GM21528 (cell line): Measurements from ENCODE around the gene HJURP.
"Not testable (repeated sequence)": the region's sequence is repeated elsewhere in the genome, so short reads cannot be mapped to it uniquely, and the experiment has no call there.

Source experiments
- ATAC-seq: cut with Tn5 transposase; IDR thresholded peaks from one replicate; pipeline ENCODE4 v1.9.1; 2021; ENCODE audit warnings: mild to moderate bottlenecking, moderate library complexity; ENCODE audit not compliant: unreplicated experiment, low FRiP score

Gene HJURP

DNA sequence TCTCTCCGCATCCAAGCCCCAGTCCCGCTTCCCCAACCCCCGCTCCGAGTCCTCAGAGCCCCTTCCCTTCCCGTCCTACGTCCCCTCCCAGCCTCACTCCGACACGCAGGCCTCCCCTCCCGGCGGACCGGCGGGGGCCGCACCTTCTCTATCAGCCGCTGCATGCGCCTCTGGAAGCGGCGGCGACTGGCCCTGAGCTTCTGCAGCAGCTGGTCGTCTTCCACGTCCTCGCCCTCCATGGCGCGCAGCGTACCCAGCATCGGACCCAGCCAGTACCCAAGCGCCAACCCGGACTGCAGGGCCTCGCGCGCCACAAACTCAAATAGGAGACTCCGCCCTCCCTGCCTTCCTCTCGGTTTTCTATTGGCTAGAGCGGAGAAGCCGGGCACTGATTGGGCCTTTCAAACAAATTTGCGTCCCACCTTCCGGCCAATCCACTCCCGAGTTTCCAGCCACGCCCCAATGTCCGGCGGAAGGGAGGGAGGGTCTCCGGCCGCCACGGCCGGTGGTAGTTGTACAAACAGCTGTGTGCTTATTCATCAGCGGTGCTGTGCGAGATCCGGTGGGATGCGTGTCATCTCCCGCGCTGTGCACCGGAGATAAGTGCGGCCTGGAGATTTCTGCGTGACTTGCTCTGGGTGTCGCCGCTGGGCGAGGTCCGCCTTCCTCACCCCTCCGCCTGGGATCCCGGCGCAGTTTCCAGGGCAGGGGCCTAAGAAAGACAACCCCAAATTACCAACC is at the start of gene HJURP:
HJURP (minus strand) TSS at position 295 of the 741 bp plus-strand sequence; CDS start at position 260, 35 bp downstream.
- ATAC-seq: peak; percentile 96

DNA sequence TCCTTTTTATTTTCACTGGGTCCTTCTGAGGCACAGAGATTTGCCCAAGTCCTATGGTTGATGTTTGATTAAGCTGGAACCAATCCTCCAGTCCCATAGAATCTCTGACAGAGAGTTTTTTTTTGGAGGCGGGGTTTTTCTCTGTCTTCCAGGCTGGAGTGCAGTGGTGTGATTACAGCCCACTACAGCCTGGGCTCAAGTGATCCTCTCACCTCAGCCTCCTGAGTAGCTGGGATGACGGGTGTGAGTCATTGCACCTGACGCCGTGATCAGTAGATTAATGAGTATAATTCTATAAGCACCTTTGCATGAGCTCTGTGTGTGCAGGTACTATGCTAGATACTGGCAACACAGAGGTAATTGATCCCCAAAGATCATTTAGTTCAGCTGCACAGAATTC is 47.5 kb upstream of the HJURP start:
- ATAC-seq: no peak

DNA sequence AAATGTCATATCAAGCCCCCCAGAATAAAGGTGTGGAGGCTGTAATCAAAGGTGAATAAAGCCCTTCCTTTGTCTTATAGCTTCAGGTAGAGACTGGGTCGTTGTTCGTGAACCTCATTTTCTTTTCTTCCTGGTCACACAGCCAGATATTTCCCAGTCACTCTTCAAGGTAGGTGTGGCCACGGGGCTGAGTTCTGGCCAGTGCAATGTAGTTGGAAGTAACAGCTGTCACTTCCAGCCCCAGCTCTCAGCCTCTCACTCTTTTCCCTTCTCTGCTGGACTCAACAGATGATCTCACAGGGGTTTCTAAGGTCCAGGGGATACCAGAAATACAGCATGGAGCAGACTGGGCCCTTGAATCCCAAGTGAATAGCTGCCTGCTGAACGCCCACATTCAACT is 47.0 kb upstream of the HJURP start:
- no peak for ATAC-seq

DNA sequence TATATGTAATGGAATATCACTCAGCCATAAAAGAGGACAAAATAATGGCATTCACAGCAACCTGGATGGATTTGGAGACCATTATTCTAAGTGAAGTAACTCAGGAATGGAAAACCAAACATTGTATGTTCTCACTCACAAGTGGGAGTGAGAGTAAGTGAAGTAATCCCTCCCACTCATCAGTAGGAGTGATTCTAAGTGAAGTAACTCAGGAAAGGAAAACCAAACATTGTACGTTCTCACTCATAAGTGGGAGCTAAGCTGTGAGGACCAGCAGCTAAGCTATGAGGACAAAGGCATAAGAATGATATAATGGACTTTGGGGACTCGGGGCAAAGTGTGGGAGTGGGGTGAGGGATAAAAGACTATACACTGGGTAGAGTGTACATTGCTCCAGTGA is 41.9 kb upstream of the HJURP start:
- ATAC-seq: not testable (repeated sequence)

DNA sequence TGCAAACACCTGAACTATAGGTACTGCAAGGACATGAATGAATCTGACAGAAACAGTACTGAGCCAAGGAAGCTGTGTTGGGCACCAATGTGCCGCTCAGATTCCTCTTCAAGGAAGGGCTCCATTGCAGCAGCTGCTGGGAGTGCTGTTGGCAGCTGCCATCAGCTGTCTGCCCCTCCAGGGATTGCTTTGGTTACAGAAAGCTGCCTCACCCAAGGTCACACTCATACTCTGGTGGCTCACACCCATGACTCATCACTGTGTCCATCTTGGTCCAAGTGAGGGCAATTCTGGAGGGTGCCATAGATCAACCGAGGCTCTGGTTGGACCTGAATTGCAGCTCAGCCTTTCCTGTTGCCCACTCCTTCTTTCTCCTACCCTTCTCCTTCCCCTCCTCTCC is 38.5 kb upstream of the HJURP start:
- ATAC-seq: no peak

DNA sequence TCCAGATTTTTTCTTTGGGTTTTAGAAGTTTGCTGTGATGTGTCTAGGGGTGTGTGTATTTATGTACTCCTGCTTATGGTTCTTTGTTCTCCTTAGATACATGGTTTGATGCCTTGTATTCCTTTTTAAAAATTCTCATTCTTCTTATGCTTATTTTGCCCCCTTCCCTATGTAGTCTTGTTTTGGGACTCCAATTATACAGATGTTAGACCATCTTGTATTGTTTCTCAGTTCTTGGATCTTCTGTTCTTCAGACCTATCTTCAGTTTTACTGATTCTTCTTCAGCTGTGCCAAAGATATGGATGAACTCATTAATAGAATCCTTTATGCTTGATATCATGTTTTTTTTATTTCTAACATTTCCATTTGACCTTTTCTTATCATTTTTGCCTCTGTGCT is 28.0 kb upstream of the HJURP start:
- no peak for ATAC-seq

GRCh38 chr2:233872125-233872524 is 17.8 kb upstream of the HJURP start:
- not testable (repeated sequence) for ATAC-seq

GRCh38 chr2:233871432-233871831 is 17.1 kb upstream of the HJURP start:
- ATAC-seq: no peak

GRCh38 chr2:233867993-233868532 is 13.7 kb upstream of the HJURP start, which contains the start of gene MSL3B:
TSS of gene MSL3B (minus strand) at chr2:233868386.
- peak; percentile 70 for ATAC-seq

DNA sequence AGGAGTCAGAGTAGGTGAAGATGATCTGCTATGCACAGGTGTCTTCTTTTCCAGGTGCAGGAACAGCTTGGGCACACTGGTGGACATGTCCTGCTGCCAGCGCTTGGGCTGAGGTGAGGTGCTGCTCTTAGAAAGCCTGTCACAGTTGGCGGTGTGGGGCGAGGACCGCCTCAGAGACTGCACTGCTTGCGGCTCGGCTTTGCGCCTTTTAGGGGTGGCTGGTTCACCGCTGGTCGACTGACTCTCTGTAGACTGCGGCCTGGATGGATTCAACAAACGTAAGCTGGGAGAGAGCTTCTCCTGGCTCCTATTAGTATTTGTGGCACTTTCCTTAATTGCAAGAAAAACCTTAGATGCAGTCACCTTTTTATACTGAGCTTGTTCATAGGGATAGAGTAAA is 12.1 kb upstream of the HJURP start:
- no peak for ATAC-seq

DNA sequence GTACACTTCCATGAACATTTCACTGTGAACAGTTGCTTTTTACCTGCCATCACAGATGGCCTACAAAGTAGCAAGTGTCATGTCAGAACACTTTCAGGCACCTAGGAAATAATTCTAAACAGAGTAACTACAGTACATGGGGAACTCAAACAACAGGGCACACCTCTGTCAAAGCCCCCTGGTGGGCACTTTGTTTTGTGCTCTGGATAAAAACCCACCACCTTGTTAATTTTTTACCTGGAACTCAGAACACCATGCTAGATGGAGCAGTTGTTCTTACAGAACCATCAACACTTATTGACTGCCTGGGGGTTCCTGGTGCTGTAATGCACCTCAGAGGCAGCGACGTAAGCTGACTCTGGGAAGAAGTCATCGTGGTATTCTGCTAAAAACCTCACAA is 11.5 kb upstream of the HJURP start:
- no peak for ATAC-seq

DNA sequence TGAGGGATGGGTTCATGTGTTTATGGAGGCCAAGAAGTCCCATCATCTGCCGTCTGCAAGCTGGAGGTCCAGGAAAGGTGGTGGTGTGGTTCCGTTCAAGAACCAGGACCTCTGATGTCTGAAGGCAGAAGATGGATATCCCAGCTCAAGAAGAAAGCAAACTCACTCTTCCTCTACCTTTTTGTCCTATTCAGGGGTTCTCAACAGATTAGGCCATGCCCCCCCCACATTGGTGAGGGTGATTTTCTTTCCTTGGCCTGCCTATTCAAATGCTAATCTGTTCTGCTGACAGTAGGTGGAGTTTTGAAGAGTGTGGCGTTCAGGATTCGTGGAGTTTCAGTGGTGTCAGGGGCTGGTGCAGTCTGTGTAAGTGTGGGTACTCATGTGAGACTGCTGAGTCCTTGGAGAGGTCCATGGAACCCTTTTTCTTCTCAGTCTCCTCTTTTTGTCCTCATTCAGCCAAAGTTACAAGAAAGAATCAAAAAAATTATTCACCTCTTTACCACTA is 8.0 kb upstream of the HJURP start:
- no peak for ATAC-seq

DNA sequence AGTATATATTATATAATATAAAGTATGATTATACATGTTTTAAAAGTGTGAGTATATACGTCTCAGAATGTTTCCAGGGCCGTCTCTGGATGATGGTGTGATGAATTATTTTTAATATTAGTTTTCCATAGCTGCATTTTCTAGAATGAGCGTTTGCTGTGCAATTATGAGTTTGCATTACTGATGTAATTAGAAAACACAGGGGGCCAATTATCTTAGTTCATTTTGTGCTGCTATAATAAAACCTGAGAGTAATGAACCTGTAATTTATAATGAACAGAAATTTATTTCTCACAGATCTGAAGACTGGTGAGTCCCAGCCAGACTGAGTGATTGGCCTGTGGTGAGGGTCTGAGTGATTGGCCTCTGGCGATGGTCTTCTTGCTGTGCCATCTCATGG is 4.0 kb upstream of the HJURP start:
- no peak for ATAC-seq

- no peak for ATAC-seq
These were observed 3.3 kb upstream of the HJURP start for GRCh38 chr2:233857511-233858141.

DNA sequence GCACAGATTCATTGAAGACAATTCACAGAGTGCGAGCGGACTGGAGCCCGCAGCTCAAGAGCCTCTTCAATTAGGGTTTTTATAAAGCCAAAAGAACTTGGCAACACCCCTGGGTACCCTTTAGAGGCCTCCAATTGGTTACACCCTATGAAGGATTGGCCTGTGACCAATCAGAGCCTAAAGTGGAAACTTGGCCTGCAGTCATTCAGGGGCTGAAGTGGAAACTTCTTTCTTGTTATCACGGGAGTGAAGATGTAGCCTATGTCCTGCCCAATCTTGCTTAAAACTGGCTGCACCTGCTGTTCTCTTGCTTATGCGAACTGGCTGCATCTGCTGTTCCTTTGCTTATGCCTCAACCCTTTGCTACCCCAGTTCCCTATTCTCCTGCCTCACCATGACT is 1.8 kb upstream of the HJURP start:
- no peak for ATAC-seq

- ATAC-seq: no peak
These were observed 1.0 kb upstream of the HJURP start for GRCh38 chr2:233855345-233855744.

GRCh38 chr2:233853883-233854240 is 473 bp downstream of the HJURP start:
- ATAC-seq: no peak

GRCh38 chr2:233853353-233853752 is 982 bp downstream of the HJURP start:
- no peak for ATAC-seq

DNA sequence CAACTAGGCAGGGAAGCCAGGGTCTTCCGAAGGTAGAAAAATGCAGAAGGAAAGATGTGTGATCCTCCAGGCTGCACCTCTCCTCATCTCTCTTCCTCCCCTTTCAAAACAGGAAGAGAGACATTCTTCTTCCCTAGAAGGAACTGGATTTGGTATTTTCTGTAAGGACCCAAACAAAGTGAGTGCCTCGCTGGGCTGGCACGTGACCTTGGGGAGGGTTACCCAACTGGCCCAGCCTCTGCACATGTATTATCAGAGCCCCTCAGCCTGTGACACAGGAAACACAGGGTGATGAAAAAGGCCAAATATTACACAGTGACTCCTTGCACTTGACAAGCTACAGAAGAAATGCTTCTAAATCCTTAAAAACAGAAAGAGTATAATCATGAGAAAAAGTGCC is 2.3 kb downstream of the HJURP start:
- ATAC-seq: no peak

DNA sequence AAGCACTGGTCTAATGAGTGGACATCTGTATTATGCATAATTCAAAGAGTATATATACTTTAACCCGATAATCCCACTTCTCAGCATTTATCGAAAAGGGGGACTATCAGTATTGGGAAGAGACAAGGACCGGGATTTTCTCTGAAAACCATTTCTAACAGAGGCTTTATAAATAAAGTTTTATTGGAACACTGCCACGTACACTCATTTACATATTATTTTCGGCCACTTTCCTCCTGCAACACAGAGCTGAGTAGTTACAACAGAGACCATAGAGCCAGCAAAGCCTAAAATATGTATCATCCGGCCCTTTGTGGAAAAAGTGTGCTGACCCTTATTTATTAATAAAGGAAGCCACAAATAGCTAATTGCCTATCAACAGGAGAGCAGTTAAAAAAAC is 3.2 kb downstream of the HJURP start:
- ATAC-seq: no peak

DNA sequence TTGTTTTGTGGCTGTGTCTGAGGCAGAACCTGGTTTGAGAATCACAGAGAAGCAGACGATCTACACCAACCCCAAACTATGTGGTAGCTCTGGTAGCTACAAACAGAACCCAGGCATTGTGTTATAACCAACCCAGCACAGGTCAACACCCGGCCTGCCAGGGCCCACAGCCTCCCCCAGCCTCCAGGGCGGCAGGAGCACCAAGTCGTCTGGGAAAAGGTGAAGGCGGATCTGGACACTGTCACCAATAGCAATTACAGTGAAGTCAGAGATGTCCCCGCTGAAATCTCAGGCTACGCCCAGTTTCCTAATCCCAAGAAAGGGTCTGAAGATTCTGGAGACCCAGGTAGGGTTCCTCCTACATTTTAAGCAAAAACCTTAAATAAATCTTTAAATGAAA is 3.6 kb downstream of the HJURP start:
- no peak for ATAC-seq
